Measurements from ENCODE around the gene KRT71. TPM values are rescaled to one million over a fixed set of nuclear protein-coding genes. Genes with fewer than 3 reads are reported as not detected.
"Not testable (repeated sequence)": the region's sequence is repeated elsewhere in the genome, so short reads cannot be mapped to it uniquely, and the experiment has no call there.

The KRT71 gene
- not detected for total RNA-seq

- DNase-seq (ENCODE audit: low spot score), result no peak
Measured at GRCh38 chr12:52552681-52553195, at the start of gene KRT71. TSS of gene KRT71 (minus strand) at chr12:52553145. CDS start at chr12:52553077, 68 bp downstream.

- DNase-seq (ENCODE audit: low spot score), result peak; percentile 19
Measured at GRCh38 chr12:52602552-52602951, 49.6 kb upstream of the KRT71 start.

GRCh38 chr12:52601671-52602070 is 48.7 kb upstream of the KRT71 start:
- DNase-seq (ENCODE audit: low spot score), result peak; percentile 24

- peak; percentile 38 for DNase-seq (ENCODE audit: low spot score)
Measured at GRCh38 chr12:52600941-52601481, 48.1 kb upstream of the KRT71 start, which contains the start of gene KRT72. TSS of gene KRT72 (minus strand) at chr12:52601463. CDS start at chr12:52601452, 11 bp downstream.

- DNase-seq (ENCODE audit: low spot score), result no peak
Measured at GRCh38 chr12:52600475-52600874, 47.5 kb upstream of the KRT71 start.

GRCh38 chr12:52600071-52600470 is 47.1 kb upstream of the KRT71 start:
- peak; percentile 26 for DNase-seq (ENCODE audit: low spot score)

- DNase-seq (ENCODE audit: low spot score), result no peak
Measured at GRCh38 chr12:52598966-52599365, 46.0 kb upstream of the KRT71 start.

GRCh38 chr12:52594237-52594636 is 41.3 kb upstream of the KRT71 start:
- not testable (repeated sequence) for DNase-seq (ENCODE audit: low spot score)

GRCh38 chr12:52591521-52591920 is 38.6 kb upstream of the KRT71 start:
- DNase-seq (ENCODE audit: low spot score), result no peak

- DNase-seq (ENCODE audit: low spot score), result no peak
Measured at GRCh38 chr12:52590021-52590420, 37.1 kb upstream of the KRT71 start.

GRCh38 chr12:52587563-52587962 is 34.6 kb upstream of the KRT71 start:
- no peak for DNase-seq (ENCODE audit: low spot score)

GRCh38 chr12:52585946-52586345 is 33.0 kb upstream of the KRT71 start:
- DNase-seq (ENCODE audit: low spot score), result no peak

GRCh38 chr12:52585066-52585465 is 32.1 kb upstream of the KRT71 start:
- DNase-seq (ENCODE audit: low spot score), result no peak

GRCh38 chr12:52584156-52584682 is 31.3 kb upstream of the KRT71 start:
- DNase-seq (ENCODE audit: low spot score), result no peak

GRCh38 chr12:52582971-52583456 is 30.1 kb upstream of the KRT71 start:
- DNase-seq (ENCODE audit: low spot score), result peak; percentile 79

GRCh38 chr12:52582486-52582885 is 29.5 kb upstream of the KRT71 start:
- DNase-seq (ENCODE audit: low spot score), result no peak

- no peak for DNase-seq (ENCODE audit: low spot score)
Measured at GRCh38 chr12:52581481-52581880, 28.5 kb upstream of the KRT71 start.

GRCh38 chr12:52581066-52581465 is 28.1 kb upstream of the KRT71 start:
- DNase-seq (ENCODE audit: low spot score), result no peak

- DNase-seq (ENCODE audit: low spot score), result no peak
Measured at GRCh38 chr12:52580496-52580895, 27.6 kb upstream of the KRT71 start.

GRCh38 chr12:52579468-52580465 is 26.8 kb upstream of the KRT71 start:
- DNase-seq (ENCODE audit: low spot score), result no peak

GRCh38 chr12:52578469-52578868 is 25.5 kb upstream of the KRT71 start:
- DNase-seq (ENCODE audit: low spot score), result no peak

GRCh38 chr12:52577316-52577715 is 24.4 kb upstream of the KRT71 start:
- no peak for DNase-seq (ENCODE audit: low spot score)

All from ureter (tissue), 1 donor.